GM12891 (cell line): Measurements from ENCODE around the gene CDH13.

Source experiments
- PAX5 ChIP-seq: IDR thresholded peaks from 2 replicates; pipeline ENCODE4 v1.6.1; 2011; ENCODE audit warnings: low read length, moderate library complexity, mild to moderate bottlenecking; ENCODE audit not compliant: insufficient read depth, severe bottlenecking
- POLR2A ChIP-seq: IDR thresholded peaks from 2 replicates; pipeline ENCODE4 v1.6.1; 2011; ENCODE audit warnings: low read depth, low read length, control low read depth
- POLR2AphosphoS5 ChIP-seq: IDR thresholded peaks from 2 replicates; pipeline ENCODE4 v1.6.1; 2011; ENCODE audit warnings: low read depth, low read length, control low read depth
- POU2F2 ChIP-seq: IDR thresholded peaks from 2 replicates; pipeline ENCODE4 v1.6.1; 2011; ENCODE audit warnings: low read depth, mild to moderate bottlenecking, control low read depth, low read length, moderate library complexity
- SPI1 ChIP-seq: IDR thresholded peaks from 2 replicates; pipeline ENCODE4 v1.6.1; 2011; ENCODE audit warnings: low read depth, low read length, control low read depth
- TAF1 ChIP-seq: IDR thresholded peaks from 2 replicates; pipeline ENCODE4 v1.6.1; 2011; ENCODE audit warnings: low read depth, low read length, control low read depth

DNA sequence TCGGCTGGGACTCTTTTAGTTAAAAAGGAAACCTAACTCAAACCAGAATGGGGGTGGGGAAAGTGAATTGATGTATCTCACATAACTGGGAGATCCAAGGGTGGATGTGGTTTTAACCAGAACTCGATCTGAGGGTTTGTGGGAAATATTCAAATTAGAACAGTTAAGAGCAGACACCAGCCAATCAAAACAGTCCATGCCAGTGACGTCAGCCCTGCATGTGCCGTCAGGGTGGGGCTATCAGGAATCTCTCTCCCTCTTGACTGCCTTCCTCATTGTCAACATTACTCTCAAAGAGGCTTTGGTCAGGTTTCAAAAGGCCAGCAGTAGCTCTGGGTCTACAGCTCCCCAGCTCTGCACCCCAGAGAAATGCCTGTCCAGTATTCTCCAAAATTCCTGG is 1086.8 kb downstream of the CDH13 start:
- TF ChIP-seq TAF1 (no peak), POLR2A (no peak), POLR2AphosphoS5 (no peak), SPI1 (no peak), PAX5 (no peak), POU2F2 (no peak)
